Suprapubic skin (tissue), 4 donors: ENCODE measurements around the gene PREX1.

Source experiments
- CTCF ChIP-seq, 2 donors: fragments of 200-600 bp in 1 of 2; fragments of 450-650 bp in 1 of 2; sonication (generic) in 1 of 2; IDR thresholded peaks; one replicate each; pipeline ENCODE4 v1.5.1; 2016 to 2019; ENCODE audit warnings: antibody characterized with exemption in 2 of 2, mild to moderate bottlenecking in 1 of 2, moderate library complexity in 1 of 2
- EP300 ChIP-seq: sonication (generic); formaldehyde crosslinking; IDR thresholded peaks from one replicate; pipeline ENCODE4 v1.6.1; 2017; ENCODE audit warnings: antibody characterized with exemption
- POLR2A ChIP-seq, 2 donors: fragments of 450-650 bp; IDR thresholded peaks; one replicate each; pipeline ENCODE4 v1.6.1; 2017; ENCODE audit warnings: antibody characterized with exemption in 2 of 2, mild to moderate bottlenecking in 2 of 2, moderate library complexity in 2 of 2
- POLR2AphosphoS5 ChIP-seq, 3 donors: sonication (generic); formaldehyde crosslinking; IDR thresholded peaks; one replicate each; pipeline ENCODE4 v1.6.1; 2017; ENCODE audit warnings: antibody characterized with exemption in 3 of 3

GRCh38 chr20:48795732-48796131, 32.1 kb downstream of the PREX1 start:
- TF ChIP-seq POLR2A (IDR thresholded peaks at IDR 0.05) (no peak), CTCF (IDR thresholded peaks at IDR 0.05) (no peak), POLR2AphosphoS5 (IDR thresholded peaks at IDR 0.05) (no peak), EP300 (no peak)
